ENCODE results near the gene SYT14.

- TF ChIP-seq CTCF (optimal IDR thresholded peaks at IDR 0.05 in 1 of 3, IDR thresholded peaks at IDR 0.05 in 1 of 3, conservative IDR thresholded peaks at IDR 0.05 in 1 of 3; ENCODE audit: extremely low read depth in 1 of 3, insufficient read depth in 2 of 3, low read length in 3 of 3) (no peak), EZH2 (IDR thresholded peaks at IDR 0.05; ENCODE audit: low read length) (no peak)
Observed at GRCh38 chr1:210031473-210031872, 93.5 kb downstream of the SYT14 start.
